K562 (cell line): ENCODE data around the gene CENPP. TPM values are rescaled to one million over a fixed set of nuclear protein-coding genes. Genes with fewer than 3 reads are reported as not detected.

Experiments used
- ETV1 ChIP-seq: fragments of 450-650 bp; conservative IDR thresholded peaks from 2 replicates; pipeline ENCODE4 v1.6.1; 2016; ENCODE audit warnings: missing genetic modification characterization, control low read depth, low read depth, missing compliant biosample characterization
- FOSL1 ChIP-seq: fragments of 200-800 bp; sonication (Bioruptor generic); conservative IDR thresholded peaks from 2 replicates; pipeline ENCODE4 v1.6.1; 2016; ENCODE audit warnings: missing genetic modification characterization, missing compliant biosample characterization
- MAFG ChIP-seq: fragments of 450-650 bp; conservative IDR thresholded peaks from 2 replicates; pipeline ENCODE4 v1.6.1; 2016; ENCODE audit warnings: missing genetic modification characterization, missing compliant biosample characterization
- PHF8 ChIP-seq: fragments of 200-600 bp; sonication (generic); IDR thresholded peaks from 2 replicates; pipeline ENCODE4 v1.6.1; 2012; ENCODE audit warnings: mixed run types, mild to moderate bottlenecking, inconsistent platforms, low read length, moderate library complexity, borderline replicate concordance
- SAP30 ChIP-seq: fragments of 200-600 bp; sonication (generic); IDR thresholded peaks from 2 replicates; pipeline ENCODE4 v1.6.1; 2012; ENCODE audit warnings: borderline replicate concordance, low read depth, mild to moderate bottlenecking, moderate library complexity, low read length, control low read depth, inconsistent platforms; ENCODE audit not compliant: insufficient read depth, poor library complexity, severe bottlenecking
- ZNF134 ChIP-seq: fragments of 250-450 bp; sonication (Bioruptor Pico); conservative IDR thresholded peaks from 2 replicates; pipeline ENCODE4 v1.4.0; 2020
- polyA plus RNA-seq, 8 experiments: library from polyadenylated mRNA; depleted of rRNA in 4 of 8; stranded (reverse) in 5 of 8; unstranded in 3 of 8; fragments of >200 nt; fragmentation: Nextera tagmentation in 2 of 8; fragmentation: Illumina TruSeq in 1 of 8; extraction: Ambion mirVana in 2 of 8; extraction: Trizol in 1 of 8; gene quantifications; 2 replicates each; pipeline versions ENCODE4 v1.2.1 to v1.2.3, GENCODE V29; 2011 to 2014; ENCODE audit warnings: inconsistent platforms in 1 of 8, missing spikeins in 1 of 8
- total RNA-seq, 7 experiments: library from RNA; depleted of rRNA in 6 of 7; stranded (reverse); fragments of >200 nt in 6 of 7; fragmentation: Illumina TruSeq in 2 of 7; extraction: Trizol in 2 of 7; gene quantifications; 2 replicates each; pipeline versions ENCODE4 v1.2.1 to v1.2.3, GENCODE V29; 2011 to 2021; ENCODE audit warnings: low replicate concordance in 1 of 7
- TF ChIP-seq, protein P1 (sequence below), 3 experiments: fragments of 200-800 bp in 1 of 3; fragments of 250-450 bp in 1 of 3; fragments of 450-650 bp in 1 of 3; sonication (Bioruptor Pico) in 1 of 3; sonication (Bioruptor generic) in 1 of 3; formaldehyde crosslinking in 1 of 3; IDR thresholded peaks; 2 replicates each; pipeline versions ENCODE4 v1.6.1 to v1.8.0; 2016 to 2022; ENCODE audit warnings: mild to moderate bottlenecking in 2 of 3, missing genetic modification characterization in 2 of 3, missing compliant biosample characterization in 1 of 3, moderate library complexity in 1 of 3

CENPP gene
- total and polyA plus RNA-seq, 9 of the 15 experiments (the other 6 are each of a cell fraction or from before 2014, with no cell fraction given), result 8.0 to 28.5 (median 17.9) TPM

- TF ChIP-seq, protein P1, sequence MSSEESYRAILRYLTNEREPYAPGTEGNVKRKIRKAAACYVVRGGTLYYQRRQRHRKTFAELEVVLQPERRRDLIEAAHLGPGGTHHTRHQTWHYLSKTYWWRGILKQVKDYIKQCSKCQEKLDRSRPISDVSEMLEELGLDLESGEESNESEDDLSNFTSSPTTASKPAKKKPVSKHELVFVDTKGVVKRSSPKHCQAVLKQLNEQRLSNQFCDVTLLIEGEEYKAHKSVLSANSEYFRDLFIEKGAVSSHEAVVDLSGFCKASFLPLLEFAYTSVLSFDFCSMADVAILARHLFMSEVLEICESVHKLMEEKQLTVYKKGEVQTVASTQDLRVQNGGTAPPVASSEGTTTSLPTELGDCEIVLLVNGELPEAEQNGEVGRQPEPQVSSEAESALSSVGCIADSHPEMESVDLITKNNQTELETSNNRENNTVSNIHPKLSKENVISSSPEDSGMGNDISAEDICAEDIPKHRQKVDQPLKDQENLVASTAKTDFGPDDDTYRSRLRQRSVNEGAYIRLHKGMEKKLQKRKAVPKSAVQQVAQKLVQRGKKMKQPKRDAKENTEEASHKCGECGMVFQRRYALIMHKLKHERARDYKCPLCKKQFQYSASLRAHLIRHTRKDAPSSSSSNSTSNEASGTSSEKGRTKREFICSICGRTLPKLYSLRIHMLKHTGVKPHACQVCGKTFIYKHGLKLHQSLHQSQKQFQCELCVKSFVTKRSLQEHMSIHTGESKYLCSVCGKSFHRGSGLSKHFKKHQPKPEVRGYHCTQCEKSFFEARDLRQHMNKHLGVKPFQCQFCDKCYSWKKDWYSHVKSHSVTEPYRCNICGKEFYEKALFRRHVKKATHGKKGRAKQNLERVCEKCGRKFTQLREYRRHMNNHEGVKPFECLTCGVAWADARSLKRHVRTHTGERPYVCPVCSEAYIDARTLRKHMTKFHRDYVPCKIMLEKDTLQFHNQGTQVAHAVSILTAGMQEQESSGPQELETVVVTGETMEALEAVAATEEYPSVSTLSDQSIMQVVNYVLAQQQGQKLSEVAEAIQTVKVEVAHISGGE (CRISPR knock-in tag; IDR thresholded peaks at IDR 0.05), result 0 out of 6 replicates have a peak, but pooled peaks of 1 of the 3 experiments have one; percentile 93
- 0 out of 2 replicates have a peak, but pooled peaks have one; percentile 8 for TF ChIP-seq FOSL1 (tag)
- peak; percentile 90; the same call in 1 of the 2 replicates for TF ChIP-seq PHF8
- no peak for TF ChIP-seq ZNF134 (CRISPR knock-in tag)
- TF ChIP-seq SAP30, result peak; percentile 93
- no peak for TF ChIP-seq ETV1
- no peak for TF ChIP-seq MAFG (tag)
Observed at GRCh38 chr9:92324889-92325268, 874 bp upstream of the CENPP start (continued).
